ENCODE measurements around the gene DOCK9. TPM values are rescaled to one million over a fixed set of nuclear protein-coding genes. Genes with fewer than 3 reads are reported as not detected.

DOCK9 gene
- total RNA-seq, 1 experiment from 2014 or later: 36.6 TPM

GRCh38 chr13:99003851-99004471 is 26.1 kb upstream of the DOCK9 start:
- CTCF ChIA-PET: no interaction called here
- H3K36me3 Mint-ChIP-seq: no peaks in the 10 kb centered on the region
- DNase-seq (ENCODE audit: low spot score) (no peak), ATAC-seq (no peak)
- H3K4me1 Mint-ChIP-seq: peaks cover 32% of the 10 kb centered on the region
- H3K27ac Mint-ChIP-seq: no peak overlapping the region
- POLR2A ChIA-PET: no interaction called here
- H3K27me3 Mint-ChIP-seq (ENCODE audit: low read depth): no peaks in the 10 kb centered on the region
- no peak overlapping the region for H3K4me3 Mint-ChIP-seq
- no peaks in the 10 kb centered on the region for H3K9me3 Mint-ChIP-seq
- TF ChIP-seq E2F4 (CRISPR knock-in tag; IDR thresholded peaks at IDR 0.05; ENCODE audit: borderline replicate concordance, low read depth) (no peak), USF1 (CRISPR knock-in tag; IDR thresholded peaks at IDR 0.05) (no peak), SMAD4 (CRISPR knock-in tag; IDR thresholded peaks at IDR 0.05) (no peak), TP53 (CRISPR knock-in tag; IDR thresholded peaks at IDR 0.05) (no peak), NR3C1 (CRISPR knock-in tag; conservative IDR thresholded peaks at IDR 0.05; ENCODE audit: low read depth) (no peak), ZMAT4 (CRISPR knock-in tag; IDR thresholded peaks at IDR 0.05) (no peak), E2F5 (CRISPR knock-in tag; IDR thresholded peaks at IDR 0.05) (no peak), MAX (CRISPR knock-in tag; IDR thresholded peaks at IDR 0.05) (no peak), ZNF671 (CRISPR knock-in tag; IDR thresholded peaks at IDR 0.05) (no peak), NFYB (CRISPR knock-in tag; conservative IDR thresholded peaks at IDR 0.05; ENCODE audit: low read depth) (no peak)

GRCh38 chr13:99003186-99003585 is 25.3 kb upstream of the DOCK9 start:
- CTCF ChIA-PET: interaction anchor here (1.2 to 2.2 kb wide), 2 partner anchors 21 to 25 kb away, joined by 3 to 14 read pairs; no protein-coding TSS in a partner anchor
- DNase-seq (ENCODE audit: low spot score) (no peak), ATAC-seq (no peak)
- POLR2A ChIA-PET: no interaction called here
- Mint-ChIP-seq H3K27me3 (ENCODE audit: low read depth) (no peaks in the 10 kb centered on the region), H3K4me3 (no peak overlapping the region), H3K9me3 (no peaks in the 10 kb centered on the region), H3K27ac (no peak overlapping the region), H3K4me1 (peaks cover 32% of the 10 kb centered on the region), H3K36me3 (no peaks in the 10 kb centered on the region)
- TF ChIP-seq ZNF671 (CRISPR knock-in tag; IDR thresholded peaks at IDR 0.05): no peak
- TF ChIP-seq NFE2L1 (CRISPR knock-in tag; IDR thresholded peaks at IDR 0.05): no peak

GRCh38 chr13:99002172-99002710 is 24.4 kb upstream of the DOCK9 start:
- ChIA-PET POLR2A (interaction anchor here (0.5 kb wide), 1 partner anchor 765 kb away, joined by 4 read pairs; no protein-coding TSS in a partner anchor), CTCF (interaction anchor here (0.8 to 2.2 kb wide), 7 partner anchors 17 to 163 kb away, joined by 3 to 14 read pairs (median 3); no protein-coding TSS in a partner anchor)
- Mint-ChIP-seq H3K9me3 (no peaks in the 10 kb centered on the region), H3K36me3 (no peaks in the 10 kb centered on the region), H3K4me3 (no peak overlapping the region), H3K4me1 (peaks cover 37% of the 10 kb centered on the region), H3K27ac (no peak overlapping the region), H3K27me3 (ENCODE audit: low read depth) (no peaks in the 10 kb centered on the region)
- ATAC-seq (no peak), DNase-seq (ENCODE audit: low spot score) (no peak)
- TF ChIP-seq CDX4 (CRISPR knock-in tag; IDR thresholded peaks at IDR 0.05; ENCODE audit: borderline replicate concordance) (no peak), SMAD4 (CRISPR knock-in tag; IDR thresholded peaks at IDR 0.05) (no peak), HMGA2 (CRISPR knock-in tag; IDR thresholded peaks at IDR 0.05) (no peak), NR3C1 (CRISPR knock-in tag; conservative IDR thresholded peaks at IDR 0.05; ENCODE audit: low read depth) (no peak), PRRX2 (CRISPR knock-in tag; IDR thresholded peaks at IDR 0.05) (no peak), ATF6 (CRISPR knock-in tag; IDR thresholded peaks at IDR 0.05) (no peak), NFE2L1 (CRISPR knock-in tag; IDR thresholded peaks at IDR 0.05) (no peak), ETV6 (CRISPR knock-in tag; IDR thresholded peaks at IDR 0.05) (no peak), RORB (CRISPR knock-in tag; IDR thresholded peaks at IDR 0.05) (no peak), TEAD1 (CRISPR knock-in tag; IDR thresholded peaks at IDR 0.05) (no peak), KAT7 (CRISPR knock-in tag; IDR thresholded peaks at IDR 0.05; ENCODE audit: borderline replicate concordance) (no peak), OVOL2 (CRISPR knock-in tag; IDR thresholded peaks at IDR 0.05; ENCODE audit: borderline replicate concordance) (no peak)

Data from WTC11 (cell line).